GM18498 (cell line): Measurements from ENCODE around the gene GPRIN1.

Source experiments
- ATAC-seq: cut with Tn5 transposase; IDR thresholded peaks from one replicate; pipeline ENCODE4 v1.9.1; 2021; ENCODE audit warnings: mild to moderate bottlenecking, moderate library complexity; ENCODE audit not compliant: unreplicated experiment

GPRIN1 gene

DNA sequence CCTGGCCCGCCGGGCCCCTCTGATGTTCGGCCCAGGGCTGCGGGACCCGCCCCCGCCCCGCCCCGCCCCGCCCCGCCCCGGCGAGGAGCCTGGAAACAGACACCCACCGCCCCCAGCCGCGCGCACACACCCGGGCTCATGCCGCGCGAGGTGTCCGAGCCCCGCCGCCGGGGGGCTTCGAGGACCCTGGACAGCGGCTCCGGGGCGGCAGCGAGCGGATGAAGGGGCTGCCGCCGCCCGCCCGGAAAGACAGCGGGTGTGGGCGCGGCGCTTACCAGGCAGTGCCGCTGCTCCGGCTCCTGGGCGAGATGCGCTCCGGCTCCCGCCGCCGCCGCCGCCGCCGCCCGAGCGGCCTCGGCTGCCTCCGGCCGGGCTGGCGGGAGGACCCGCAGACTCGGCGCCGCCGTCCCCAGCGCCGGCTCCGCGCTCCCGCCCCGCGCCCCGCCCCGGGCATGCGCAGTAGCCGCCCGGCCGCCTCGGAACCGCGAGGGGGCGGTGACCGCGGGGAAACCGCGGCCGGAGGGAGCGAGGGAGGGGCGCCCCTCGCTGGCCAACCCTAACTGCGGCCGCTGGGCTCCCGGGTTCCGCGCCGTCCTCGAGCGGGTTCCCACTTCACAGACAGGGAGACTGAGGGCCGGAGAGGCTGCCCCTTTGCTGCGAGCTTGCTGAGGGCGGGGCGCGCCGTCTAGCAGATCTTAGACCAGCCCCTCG, at the start of gene GPRIN1:
Gene GPRIN1, minus strand, starts transcription at position 433 of the 711 bp plus-strand sequence. CDS start 10,322 bp downstream, outside the sequence.
- peak; percentile 80 for ATAC-seq

DNA sequence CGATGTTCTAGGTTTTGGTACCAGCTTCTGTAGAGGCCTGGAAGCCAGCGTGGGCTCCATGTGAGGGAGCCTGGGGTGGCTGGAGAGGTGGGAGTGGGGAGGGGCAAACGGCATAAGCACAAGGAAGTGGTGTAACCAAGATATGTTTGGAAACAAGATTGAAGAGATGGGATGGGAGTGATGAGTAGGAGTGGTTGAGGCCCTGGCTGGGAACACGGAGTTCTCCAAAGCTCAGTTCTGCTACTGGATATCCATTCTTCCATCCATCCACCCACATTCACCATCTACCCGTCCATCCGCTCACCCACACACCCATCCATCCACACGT, 49.5 kb upstream of the GPRIN1 start:
- ATAC-seq: no peak

DNA sequence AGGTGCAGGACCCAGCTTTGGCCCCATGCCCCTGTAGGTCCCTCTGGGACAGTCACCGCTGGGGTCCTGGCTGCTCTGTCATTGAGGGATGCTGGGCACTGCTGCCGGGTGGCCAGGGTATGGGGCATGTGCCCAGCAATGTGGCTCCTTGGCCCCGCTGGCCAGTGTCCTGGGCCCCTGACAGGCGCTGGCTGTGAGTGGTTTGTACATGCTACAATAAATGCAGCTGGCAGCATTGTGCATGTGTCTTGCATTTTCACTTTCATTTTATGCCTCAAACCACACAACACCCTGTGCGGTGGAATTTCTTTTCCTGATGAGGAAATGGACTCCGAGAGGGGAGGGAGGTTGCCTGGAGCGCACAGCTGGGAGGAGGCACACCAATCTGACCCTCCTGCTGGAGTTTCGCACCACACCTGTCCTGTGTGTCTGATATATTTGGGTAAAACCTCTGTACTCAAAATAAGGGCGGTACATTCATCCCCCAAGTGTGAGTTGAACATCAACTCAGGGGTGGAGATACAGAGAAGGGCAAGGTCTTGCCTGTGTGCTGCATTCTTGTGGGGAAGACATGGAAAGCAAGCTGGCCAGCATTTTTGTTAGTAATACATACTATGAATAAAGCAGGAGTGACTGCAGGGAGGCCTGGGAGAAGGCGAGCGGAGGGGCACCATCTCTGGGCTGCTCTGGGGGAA, 49.0 kb upstream of the GPRIN1 start:
- ATAC-seq: no peak

DNA sequence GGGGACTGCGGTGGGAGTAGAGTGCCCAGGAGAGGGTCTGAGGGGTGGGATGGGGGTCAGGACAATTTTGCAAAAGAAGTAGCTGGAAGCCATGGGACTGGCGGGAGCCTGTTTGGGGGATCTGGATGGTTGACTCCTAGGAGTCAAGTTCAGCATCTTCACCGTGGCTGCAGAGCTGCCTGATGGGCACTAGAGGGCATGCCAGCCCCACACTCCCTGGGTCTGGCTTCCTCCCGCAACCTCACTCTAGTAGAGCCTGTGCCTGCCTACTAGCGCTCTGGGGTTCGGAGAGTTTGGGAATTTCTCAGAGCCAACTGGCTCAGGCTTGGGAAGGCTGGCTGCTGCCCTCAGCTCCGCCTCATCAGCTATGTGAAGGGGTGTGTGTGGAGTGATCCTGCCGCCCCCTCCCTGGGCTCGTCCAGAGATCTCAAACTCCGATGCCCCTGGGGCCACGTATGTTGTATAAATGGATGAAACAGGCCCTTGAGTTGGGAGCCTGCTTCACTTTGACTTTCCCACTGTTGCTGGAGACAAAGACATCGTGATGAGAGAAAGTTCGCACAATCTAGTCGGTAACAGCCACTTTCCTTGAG, 48.1 kb upstream of the GPRIN1 start:
- peak; percentile 60 for ATAC-seq

DNA sequence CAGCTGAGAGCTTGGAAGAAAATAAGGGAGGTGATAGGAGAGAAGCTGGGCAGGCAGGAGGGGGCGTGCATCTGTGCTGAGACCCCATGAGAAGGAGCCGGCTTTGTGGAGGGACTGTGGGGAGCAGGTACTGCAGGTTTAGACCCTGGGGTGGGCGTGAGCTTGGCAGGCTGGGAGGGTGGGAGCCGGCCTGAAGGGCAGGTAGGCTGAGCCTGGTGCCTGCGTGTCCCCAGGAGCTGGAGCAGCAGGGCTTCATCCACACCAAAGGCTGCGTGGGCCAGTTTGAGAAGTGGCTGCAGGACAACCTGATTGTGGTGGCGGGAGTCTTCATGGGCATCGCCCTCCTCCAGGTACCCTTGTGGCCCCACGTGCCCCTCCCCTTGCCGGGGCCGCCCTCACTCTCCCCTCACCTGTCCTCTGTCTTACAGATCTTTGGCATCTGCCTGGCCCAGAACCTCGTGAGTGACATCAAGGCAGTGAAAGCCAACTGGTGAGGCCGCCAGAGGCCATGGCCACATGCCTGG, 46.6 kb upstream of the GPRIN1 start:
- ATAC-seq: no peak

DNA sequence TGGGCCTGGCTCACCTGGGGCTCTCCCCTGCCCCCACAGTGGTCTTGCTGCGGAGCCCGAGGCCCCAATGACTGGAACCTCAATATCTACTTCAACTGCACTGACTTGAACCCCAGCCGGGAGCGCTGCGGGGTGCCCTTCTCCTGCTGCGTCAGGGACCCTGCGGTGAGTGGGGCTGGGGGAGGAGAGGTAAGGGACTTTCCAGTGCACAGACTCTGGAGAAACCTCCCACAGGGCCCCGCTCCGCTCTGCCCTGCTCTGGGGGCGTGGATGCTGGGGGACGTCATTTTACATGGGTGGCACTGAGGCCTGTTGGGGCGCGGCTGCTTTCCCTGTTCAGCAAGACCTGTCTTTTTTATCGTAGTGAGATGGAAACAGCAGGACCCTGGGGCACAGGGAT, 44.9 kb upstream of the GPRIN1 start:
- no peak for ATAC-seq

DNA sequence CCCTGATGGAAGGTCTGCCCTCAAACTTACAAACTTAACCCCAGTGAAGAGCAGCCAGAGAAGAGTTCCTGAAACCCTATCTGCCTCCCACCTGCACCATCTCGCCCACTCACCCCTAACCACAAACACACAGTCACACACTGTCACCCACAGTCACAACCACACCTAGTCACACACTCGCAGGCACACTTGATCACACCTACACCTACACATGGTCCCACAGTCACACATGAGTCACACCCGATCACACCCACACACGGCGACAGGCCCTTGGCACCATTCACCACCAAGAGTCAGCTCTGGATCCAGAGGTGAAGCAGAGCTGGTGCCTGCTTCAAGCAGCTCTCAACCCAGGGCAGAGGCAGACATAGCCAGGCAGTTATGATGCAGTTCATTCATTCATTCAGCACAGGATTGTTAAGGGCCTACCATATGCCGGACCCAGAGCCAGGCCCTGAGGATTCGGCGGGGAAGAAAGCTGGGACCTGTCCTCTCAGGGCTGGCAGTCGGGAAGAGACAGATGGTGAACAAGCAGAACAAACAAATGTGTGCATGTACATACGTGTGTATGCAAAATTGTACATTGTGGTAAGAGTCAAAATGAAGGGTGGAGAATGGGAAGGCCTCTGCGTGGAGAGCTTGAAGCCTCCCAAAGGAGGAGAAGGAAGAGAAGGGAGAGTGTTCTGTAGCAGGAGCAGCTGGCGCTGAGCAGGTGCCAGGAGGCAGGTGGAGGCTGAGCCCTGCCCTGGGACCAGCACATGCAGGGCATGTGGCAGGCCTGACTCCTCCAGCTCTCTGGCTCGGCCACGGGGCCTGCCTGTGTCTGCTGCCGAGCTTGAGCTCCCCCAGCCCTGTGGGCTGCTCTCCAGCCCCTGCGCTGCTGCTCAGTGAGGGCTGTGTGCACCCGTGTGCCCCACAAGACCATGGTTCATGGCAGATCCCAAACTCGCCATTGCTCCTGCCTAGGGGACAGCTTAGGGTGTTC, 43.7 kb upstream of the GPRIN1 start:
- ATAC-seq: no peak

DNA sequence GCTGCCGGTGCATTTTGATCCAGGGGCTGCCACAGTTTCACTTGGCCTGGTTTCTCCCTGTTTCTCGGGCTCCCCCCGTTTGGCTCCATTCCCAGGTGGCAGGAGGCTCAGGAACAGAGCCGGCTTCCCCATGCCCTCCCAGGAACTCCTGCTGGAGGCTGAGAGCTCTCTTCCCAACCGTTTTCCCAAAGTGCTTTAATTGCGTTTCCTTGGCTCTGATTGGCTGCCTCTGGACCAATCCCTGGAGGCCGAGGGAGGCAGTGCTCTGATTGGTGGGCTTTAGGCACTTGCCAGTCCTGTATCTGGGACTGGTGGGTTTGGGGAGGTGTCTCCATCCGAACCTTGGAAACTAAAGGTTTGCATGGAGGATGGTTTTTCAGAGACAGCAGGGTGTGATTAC, 42.2 kb upstream of the GPRIN1 start:
- ATAC-seq: no peak

DNA sequence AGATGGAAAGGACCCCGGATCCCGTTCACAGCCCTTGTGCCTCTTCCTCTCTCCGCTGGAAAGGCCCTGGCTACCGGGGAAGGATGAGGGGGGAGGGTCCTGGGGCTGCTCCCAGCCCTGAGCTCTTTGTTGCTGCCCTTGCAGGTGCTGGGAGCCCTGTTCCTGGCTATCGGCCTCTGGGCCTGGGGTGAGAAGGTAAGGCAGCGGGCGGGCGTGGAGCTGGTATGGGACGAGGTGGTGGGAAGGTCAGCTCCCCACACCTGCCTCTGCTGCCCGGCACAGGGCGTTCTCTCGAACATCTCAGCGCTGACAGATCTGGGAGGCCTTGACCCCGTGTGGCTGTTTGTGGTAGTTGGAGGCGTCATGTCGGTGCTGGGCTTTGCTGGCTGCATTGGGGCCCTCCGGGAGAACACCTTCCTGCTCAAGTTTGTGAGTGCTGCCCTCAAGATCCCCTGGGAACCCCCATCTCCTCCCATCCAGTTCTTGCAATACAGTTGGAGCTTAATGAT, 41.6 kb upstream of the GPRIN1 start:
- no peak for ATAC-seq

DNA sequence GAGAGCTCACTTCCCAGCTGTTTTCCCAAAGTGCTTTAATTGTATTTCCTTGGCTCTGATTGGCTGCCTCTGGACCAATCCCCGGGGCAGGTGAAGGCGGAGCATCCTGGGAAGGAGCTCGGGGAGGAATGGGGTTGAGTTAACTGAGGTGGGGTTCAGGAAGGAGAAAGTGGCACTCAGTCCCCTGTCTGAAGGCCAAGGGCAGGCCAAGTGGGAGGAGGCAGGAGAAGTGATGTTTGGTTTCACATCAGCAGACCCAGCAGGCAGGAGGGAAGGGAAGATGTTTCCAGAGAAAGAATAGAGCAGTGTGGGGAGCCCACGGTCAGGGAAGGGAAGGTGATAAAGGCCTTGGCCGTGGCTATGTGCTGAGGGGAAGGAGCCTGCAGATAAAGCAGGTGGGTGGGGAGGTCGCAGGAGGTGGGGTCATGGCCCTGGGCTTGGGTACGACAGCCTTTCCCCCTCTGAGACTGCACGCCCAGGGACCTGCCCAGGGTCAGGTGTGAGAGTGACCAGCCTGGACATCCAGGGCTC, 40.5 kb upstream of the GPRIN1 start:
- ATAC-seq: no peak

DNA sequence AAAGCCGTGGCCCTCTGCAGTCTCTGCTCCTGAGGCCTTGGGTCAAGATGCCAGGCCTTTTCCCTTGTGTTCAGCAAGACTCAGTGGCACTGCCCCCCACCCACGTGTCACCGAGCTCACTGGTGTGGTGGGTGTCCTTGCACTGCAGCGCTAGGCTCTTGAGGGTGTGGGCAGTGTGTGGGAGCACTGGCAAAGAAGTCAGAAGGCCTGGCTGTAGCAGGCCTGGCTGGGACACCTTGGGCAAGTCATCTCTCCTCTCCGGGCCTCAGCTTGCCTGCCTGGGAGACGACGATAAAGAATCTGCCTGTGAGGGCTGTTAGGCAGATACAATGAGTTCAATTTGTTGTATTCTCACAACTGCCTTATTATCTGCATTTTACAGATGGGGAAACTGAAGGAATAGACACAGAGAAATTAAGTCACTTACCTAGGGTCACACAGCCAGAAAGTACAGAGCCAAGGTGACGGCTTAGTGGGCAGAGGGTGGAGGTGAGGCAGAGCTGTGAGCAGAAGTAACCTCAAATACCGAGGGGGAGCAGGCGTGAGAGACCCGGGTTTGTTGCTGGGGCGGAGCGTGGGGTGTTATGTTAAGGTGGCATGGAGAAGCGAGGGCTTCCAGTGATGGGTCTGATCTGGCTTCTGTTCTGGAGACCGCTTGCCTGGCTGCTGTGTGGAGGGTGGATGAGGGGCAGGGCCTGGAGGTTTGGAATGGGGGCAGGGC, 38.7 kb upstream of the GPRIN1 start:
- no peak for ATAC-seq

DNA sequence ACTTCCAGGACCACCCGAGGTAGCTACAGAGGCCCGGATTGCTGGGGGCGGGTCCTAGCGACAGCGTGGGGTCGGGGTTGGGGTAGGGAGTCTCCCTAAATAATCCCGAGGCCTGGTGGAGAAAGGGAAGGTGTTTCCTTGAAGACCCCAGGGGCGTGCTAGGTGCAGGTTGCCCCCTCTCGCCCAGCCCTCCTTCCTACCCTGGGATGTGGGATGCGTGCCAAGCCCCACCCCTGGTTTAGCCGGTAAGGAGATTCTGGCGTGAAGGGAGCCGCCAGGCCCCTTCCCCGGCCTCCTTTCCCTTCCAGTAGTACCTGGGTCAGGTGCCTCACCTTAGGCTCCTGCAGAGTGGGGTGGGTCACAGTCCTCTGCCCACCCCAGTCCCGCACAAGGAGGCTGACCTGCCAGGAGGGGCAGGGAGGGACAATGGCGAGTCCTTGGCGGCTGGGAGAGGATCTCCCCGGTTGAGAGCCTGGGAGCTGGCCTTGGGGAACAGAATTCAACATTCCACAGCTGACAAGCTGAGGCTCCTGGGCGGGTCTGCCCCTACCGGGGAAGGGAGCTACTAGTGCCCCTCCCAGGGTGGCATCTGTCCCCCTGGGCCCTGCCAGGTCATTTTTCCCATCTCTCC, 38.0 kb upstream of the GPRIN1 start:
- ATAC-seq: no peak

DNA sequence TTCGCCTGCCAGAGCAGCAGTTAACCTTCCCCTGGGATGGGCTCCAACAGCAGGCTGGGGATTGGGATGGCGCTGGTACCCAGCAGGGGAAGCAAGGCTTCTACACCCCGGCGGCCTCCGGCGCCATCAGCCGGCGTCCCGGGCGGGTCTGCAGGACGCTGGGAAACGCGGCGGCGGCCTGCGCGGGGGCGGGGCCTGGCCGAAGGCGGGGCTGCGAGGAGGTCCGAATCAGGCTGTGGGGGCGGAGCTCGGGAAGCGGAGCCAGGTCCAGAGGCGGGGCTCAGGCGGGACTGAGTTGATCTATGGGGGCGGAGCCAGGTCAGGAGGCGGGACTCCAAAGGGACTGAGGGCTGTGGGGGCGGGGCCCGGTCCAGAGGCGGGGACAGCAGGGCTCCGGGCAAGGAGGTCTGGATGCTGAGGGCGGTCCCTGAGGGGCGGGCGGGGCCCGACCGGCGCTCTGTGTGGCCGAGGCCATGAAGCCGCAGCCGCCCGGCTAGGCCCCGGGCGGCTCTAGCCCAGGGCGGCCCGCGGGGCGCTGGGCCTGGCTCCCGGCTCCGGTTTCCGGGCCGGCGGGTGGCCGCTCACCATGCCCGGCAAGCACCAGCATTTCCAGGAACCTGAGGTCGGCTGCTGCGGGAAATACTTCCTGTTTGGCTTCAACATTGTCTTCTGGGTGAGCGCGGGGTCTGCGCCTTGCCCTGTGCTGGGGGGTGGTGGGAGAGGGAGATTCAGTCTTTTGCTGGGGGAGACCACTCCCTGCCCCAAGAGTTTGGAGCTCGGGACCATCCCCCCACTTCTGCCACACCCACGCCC, 37.3 kb upstream of the GPRIN1 start, which contains the start of gene TSPAN17:
Gene TSPAN17, plus strand, starts transcription at position 455 of the 813 bp plus-strand sequence. Its CDS starts 132 bp downstream, at position 587.
- ATAC-seq: peak; percentile 95

DNA sequence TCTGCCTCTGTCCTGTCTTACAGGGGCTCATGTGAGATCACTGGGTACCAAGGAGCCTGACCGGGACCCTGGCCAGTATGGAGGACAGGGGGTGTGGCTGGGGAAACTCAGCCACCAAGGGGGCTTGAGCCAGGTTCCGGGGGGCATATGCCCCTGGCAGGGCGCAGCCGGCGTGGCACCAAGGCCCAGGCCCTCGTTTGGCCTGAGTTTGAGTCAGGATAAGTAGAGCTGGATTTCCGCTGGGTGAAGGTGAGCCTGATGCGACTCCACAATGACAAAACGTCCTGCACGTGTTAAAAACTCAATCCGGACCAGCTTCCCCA, 36.7 kb upstream of the GPRIN1 start:
- peak; percentile 9 for ATAC-seq

DNA sequence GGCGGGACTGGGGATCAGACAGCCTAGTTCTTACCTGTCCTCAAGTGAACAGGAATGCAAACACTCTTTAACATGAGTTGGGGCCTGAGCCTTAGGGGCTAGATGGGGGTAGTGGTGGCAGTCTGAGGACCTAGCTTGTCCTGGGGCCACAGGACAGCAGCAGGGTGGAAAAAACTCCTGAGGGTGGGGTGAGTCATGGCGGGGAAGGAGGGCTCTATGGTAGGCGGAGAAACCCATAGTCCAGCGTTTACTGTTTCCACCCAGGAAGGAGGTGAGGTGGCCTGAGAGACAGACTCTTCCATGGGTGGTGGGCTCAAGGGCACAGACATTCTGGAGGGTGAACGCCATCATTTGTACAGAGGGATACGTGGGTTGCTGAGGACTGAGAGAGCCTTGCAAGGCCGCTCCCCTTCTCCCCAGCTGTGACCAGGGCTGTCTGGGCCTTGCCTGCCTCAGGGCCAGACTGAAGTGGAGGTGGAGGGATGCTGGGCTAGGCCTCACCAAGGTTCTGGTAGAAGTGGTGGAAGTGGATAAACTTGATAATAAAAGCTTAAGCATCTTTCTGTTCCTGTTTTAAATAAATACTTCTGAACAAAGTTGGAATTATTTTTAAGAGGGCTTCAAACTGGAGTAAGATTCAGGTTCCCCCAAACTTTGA, 36.2 kb upstream of the GPRIN1 start:
- ATAC-seq: no peak

DNA sequence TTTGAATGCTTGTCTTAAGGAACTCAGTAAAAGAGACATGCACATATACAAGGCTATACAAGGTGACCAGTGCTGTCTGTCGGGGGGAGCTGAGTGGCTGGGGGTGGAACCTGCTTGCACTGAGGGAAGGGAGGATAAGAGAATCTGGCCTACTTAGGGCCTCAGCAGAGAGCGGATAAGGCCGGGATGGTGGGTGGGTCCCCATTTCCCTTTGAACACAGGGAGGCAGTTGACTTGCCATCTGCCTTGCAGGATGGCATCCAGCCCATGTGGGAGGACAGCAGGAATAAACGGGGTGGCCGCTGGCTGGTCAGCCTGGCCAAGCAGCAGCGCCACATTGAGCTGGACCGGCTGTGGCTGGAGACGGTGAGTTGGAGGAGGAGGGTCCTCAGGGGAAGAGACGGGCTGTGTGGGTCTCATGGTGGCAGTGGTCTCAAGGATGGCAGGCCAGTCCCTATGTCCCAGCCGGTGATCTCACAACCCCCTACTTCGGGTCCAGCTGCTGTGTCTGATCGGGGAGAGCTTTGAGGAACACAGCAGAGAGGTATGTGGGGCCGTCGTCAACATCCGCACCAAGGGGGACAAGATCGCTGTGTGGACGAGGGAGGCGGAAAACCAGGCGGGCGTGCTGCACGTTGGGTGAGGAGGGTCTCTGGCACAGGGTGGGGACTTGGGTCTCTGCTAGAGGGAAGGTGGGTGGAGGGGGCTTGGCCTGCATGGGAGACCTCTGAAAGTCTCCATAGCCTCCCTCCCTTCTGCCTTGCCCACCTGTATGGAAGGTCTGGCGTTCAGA, 35.1 kb upstream of the GPRIN1 start:
- no peak for ATAC-seq

DNA sequence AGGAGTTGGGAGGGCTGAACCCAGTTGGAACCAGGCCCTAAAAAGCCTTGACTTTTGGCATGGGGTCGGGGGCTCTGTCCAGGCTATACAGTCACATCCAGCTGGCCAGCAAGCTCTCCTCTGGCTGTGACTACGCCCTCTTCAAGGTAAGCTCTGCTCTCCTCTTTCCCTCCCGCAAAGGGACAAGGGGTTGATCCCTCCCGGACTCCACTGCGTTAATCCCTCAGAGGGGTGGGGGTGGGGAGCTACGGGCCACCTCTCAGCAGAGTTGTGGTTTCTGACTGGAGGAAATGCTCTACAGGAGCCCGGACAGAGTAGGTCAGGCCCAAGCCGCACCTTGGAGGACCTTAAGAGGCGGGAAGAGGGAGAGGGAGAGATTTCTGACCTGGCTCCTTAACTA, 34.3 kb upstream of the GPRIN1 start:
- ATAC-seq: no peak
